Glomerular endothelial cell (primary cell): ENCODE data around the gene IRS1. TPM values are rescaled to one million over a fixed set of nuclear protein-coding genes. Genes with fewer than 3 reads are reported as not detected.
"Not testable (repeated sequence)": the region's sequence is repeated elsewhere in the genome, so short reads cannot be mapped to it uniquely, and the experiment has no call there.

Source experiments
- DNase-seq: peaks from one replicate; pipeline ENCODE4 v3.0.0-alpha.2; 2011; ENCODE audit warnings: low read depth, low spot score; ENCODE audit errors: extremely low read depth
- total RNA-seq: library from RNA; depleted of rRNA; stranded (reverse); fragments of >200 nt; gene quantifications from 2 replicates; pipeline ENCODE4 v1.2.3, GENCODE V29; 2015

IRS1 gene, protein sequence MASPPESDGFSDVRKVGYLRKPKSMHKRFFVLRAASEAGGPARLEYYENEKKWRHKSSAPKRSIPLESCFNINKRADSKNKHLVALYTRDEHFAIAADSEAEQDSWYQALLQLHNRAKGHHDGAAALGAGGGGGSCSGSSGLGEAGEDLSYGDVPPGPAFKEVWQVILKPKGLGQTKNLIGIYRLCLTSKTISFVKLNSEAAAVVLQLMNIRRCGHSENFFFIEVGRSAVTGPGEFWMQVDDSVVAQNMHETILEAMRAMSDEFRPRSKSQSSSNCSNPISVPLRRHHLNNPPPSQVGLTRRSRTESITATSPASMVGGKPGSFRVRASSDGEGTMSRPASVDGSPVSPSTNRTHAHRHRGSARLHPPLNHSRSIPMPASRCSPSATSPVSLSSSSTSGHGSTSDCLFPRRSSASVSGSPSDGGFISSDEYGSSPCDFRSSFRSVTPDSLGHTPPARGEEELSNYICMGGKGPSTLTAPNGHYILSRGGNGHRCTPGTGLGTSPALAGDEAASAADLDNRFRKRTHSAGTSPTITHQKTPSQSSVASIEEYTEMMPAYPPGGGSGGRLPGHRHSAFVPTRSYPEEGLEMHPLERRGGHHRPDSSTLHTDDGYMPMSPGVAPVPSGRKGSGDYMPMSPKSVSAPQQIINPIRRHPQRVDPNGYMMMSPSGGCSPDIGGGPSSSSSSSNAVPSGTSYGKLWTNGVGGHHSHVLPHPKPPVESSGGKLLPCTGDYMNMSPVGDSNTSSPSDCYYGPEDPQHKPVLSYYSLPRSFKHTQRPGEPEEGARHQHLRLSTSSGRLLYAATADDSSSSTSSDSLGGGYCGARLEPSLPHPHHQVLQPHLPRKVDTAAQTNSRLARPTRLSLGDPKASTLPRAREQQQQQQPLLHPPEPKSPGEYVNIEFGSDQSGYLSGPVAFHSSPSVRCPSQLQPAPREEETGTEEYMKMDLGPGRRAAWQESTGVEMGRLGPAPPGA (N-terminal part only)
- 4.0 and 4.1 TPM in 2 replicates for total RNA-seq

DNA sequence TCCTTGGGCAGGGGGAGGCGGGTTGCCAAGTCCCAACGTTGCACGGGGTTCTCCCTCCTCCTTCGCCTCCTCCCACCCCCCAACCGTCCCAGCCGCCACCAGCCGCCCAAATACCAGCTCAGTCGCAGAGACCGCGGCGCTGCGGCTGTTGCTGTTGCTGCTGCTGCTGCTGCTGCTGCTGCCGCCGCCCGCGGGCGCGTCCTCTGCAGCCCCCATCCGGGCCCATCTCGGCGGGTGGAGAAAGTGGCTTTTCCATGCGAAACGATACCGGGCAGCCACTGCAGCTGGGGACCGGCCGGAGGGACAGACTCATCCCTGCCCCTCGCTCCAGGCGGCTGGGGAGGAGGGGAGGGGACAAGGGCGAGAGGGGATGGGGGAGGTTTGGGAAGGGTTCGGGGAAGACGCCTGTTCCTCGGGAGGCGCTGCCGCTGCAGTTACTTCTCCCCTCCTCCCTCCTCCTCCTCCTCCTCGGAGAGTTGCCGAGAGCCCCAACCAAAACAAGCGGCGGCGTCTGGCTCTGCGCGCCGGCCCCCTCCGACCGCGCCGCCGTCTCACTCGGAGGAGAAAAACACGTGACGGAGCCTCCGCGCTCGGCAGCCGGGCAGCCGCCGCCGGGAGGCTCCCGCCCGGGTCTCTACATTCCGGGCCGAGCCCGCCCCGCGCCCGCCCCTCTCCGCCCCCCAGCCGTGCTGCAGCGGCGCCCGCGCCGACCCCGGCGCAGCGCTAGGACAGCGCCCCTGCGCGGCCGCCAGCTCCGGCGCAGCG lies at the start of gene IRS1:
IRS1 (minus strand) TSS at position 610 of the 765 bp plus-strand sequence. CDS start 1,082 bp downstream, outside the sequence.
- DNase-seq = no peak

DNA sequence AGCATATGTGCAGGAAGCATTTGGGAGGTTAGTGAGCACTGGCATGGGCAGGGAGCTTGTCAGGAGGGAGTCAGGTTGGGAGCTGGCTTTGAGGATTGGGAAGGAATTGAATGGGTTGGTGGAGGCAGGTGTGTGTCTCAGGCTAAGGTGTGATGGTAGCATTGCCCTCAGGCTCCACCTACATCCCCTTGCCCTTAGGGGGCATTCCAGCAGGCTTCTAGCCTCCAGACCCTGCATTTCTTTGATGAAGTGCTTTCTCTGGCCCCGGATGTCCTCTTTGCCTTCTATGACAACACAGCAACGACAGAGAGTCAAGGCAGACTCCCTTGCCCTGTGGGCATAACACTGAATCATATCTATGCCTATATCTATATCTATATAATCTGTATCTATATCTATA lies 49.7 kb upstream of the IRS1 start:
- DNase-seq = no peak

DNA sequence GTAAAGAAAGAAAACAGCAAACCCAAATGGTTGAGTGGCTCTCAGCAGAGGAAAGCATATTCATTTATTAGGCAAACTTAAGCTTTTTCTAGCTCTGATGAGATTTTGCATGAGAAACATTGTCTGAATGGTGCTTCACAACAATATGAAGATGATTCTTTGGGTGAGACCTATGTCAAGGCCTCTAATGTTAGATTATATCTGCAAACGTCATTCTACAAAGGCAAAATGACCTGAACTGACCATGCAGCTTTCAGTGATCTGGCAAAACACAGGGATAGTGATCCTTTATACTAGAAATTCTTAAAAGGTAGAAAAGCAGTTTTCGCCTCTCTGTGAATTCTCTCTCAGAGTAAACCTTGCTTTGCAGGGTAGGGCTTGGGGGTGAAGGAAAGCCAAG lies 47.9 kb upstream of the IRS1 start:
- no peak for DNase-seq

DNA sequence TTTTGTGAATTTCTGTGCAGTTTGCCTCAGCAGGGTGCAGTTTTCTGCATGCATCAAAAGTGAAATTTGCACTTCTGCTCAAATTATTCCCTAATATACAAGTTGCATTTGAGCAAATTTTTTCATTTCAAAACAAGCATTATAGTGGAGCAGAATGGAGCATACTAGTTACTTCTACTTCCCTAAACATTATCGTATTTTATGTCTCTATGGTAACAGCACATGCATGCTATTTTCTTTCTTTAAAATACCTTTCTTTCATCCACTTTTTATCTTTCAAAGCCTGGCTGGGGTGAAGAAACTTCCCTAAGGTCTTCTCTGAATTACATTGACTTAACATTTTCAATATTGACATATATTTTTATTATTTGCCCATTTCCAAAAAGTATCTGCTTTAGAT lies 47.5 kb upstream of the IRS1 start:
- DNase-seq = no peak

DNA sequence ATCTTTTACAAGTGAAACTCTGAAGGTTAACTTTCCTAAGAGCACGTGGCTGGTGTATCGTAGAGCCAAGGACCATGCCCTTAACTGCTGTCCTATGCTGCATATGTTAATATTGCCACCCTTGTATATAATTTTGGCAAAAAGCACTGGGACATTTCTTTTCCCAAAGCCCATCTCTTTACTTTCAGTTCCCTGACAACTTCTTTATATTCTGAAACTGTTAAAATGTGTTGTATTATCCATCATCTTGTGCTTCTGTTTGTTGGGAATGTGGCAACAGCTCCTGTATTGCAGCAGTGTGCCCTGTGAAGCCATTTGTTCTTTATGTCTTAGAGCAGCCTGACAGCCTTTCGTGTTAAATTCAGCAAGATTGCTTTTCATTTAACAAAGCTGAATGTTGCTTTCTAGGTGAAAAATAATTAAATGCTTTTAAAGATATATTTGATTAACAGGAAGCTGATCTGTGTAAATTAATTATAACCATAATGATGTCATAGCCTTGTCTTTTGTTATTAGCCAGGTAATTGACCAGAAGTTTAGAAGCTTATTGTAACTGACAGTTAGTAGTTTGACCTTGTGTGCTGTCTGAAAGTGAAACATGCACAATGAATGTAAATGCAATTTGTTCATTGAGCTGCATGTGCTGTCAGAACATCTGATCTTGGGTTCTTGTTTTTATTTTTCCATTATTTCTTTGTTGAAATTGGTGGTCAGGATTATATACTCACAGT lies 45.9 kb upstream of the IRS1 start:
- DNase-seq = no peak

DNA sequence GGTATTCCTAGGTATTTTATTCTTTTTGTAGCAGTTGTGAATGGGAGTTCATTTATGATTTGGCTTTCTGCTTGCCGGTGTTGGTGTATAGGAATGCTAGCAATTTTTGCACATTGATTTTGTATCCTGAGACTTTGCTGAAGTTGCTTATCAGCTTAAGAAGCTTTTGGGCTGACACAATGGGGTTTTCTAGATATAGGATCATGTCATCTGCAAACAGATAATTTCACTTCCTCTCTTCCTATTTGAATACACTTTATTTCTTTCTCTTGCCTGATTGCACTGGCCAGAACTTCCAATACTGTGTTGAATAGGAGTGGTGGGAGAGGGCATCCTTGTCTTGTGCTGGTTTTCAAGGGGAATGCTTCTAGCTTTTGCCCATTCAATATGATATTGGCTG lies 43.4 kb upstream of the IRS1 start:
- DNase-seq = not testable (repeated sequence)

DNA sequence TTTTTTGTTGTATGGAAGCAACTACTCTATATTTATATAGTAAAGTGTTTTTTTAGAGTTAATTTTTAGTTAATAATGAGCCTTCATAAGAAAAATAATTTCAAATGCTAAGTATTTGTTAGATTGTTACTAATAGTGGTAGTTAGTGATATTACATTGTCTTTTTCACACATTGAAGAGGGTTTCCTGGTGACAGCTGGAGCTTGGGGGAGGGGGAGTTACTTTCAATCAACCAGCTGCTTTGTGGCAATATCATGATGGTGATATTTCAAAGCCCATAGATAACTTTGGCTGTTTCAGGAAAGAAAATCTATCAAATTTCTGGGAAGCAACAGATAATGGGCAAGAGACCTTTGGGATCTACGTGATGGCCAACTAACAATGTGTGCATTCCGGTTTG lies 40.3 kb upstream of the IRS1 start:
- DNase-seq = no peak

DNA sequence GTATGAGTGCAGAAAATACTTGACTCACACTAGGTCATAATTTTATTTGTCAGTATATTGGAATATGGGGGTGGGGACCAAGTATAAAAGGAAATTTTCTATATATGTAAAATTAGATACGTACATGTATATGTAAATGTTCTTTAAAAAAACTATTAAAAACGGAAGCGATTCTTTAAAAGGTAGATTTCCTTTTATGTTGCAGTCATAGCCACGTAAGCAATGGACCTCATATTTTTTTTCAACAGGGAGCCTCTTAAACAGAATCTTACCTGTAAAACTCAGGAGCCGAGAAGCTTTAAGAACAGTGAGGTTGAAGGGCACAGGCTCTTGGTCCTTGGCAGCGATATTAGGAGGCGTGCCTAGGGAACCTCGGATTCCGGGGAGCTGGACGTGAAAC lies 39.5 kb upstream of the IRS1 start:
- no peak for DNase-seq

DNA sequence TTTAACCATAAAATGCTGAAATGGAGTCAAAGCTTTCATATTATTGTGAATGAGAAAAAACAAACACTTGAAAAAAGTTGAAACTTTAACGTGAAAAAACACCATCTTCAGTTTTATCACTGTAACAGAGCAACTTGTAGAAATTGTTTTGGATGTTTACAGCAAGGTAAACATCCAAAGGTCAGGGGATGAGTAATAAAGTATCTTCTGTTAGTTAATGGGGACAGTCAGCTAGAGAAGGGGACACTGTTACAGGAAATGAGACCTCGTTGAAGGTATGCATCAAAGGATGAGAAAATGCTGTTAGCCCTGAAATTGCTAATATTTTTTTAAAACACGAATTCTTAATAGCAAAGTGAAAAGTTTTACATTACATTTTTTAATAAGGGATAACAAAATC lies 39.1 kb upstream of the IRS1 start:
- no peak for DNase-seq

DNA sequence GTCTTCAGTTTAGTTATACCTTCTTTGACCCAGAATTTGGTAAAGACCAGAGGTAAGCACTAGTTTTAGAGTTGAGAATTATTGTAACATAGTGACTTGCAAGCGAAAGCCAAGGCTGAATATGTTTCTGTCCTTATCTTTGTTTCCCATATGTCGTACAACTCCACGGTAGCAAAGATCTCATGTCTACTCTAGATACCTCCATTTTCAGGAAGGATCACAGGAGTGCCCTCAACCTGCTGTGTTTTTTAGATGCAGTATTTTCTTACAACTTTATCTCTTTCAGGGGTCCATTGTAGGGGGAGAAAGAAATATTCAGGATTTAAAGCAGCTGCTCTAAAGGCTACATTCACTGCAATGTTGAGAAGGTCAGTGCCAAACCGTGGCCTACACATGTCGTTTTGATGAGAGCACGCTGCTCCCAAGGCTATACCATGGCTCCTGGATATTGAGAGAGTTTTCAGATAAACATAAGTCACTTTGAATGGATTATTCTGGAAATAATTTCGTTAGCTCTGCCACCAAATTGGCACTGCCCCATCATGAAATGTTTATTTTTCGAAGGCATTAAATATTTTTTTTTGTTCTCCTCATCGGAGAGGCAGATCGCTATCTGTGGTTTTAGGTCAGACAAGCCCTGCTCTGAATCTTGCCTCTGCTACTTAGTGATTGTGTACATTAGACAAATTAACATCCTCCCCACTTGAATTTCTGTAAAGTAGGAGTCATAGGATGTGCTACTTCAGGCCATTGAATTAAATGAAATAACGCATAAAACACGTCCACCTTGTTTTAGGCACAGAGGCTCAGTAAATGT lies 38.4 kb upstream of the IRS1 start:
- DNase-seq = no peak

DNA sequence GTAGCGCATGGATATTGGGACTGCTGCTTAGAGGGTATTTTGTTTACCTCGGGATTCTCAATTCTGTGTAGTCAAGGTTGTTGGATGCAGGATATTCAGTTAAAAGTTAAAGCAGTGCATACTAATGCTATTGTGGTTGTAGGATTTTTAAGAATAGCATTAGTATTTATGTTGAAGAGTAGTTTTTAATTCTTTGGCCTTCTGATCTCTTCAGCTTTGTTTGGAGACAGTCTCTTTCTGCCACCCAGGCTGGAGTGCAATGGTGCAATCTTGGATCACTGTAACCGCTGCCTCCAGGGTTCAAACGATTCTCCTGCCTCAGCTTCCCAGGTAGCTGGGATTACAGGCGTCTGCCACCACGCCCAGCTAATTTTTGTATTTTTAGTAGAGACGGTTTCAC lies 37.7 kb upstream of the IRS1 start:
- DNase-seq = no peak

DNA sequence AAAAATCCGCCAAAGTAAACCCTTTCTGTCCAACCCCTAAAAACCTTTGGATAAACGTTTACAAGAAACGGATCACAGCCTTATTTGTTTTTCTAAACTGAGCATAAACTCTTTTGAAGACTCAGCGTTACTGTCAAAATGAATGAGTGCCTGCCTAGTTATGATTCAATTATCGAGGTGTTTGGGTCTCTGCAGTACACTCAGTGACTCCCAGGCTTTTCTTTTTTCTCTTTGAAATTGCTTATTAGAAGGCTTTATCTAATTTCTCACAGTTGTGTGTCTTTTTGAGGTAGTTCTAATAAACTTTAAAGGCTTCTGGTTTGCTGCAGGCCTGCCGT lies 36.9 kb upstream of the IRS1 start:
- DNase-seq = no peak

DNA sequence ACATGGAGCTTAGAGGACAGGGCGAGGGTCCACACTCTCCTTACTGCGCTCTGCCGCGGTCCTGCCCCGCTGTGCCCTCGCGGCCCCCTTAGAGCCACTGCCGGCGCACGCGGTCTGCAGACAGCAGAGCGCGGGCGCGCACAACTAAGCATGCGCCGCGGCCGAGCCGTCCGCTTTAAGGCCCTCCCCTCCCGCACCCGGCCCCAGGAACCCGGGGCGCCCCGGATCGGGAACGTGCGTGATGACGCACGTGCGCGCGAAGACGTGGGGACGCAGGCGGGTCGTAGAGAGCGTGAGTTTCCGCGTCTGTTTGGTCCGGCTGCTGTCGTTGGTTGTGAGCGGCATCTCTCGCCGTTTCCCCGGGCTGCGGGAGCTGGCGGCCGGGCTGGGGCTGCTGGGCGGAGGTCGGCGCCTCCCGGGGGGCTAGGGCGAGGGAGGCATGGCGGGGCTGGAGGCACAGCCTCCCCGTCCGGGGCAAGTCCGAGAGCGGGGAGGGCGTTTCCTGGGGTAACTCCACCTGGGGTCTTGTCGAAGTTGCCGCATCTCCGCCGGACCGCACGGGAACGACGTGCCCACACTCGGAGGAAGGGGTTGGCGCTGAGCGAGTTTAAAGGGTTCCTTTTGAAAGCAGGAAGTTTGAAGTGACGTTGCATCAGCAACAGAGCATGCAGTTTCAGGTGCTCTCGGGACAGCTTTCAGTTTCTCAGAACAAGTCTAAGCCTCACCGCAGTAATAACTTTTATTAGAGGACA lies 36.4 kb upstream of the IRS1 start, which contains the start of gene RHBDD1:
RHBDD1 (plus strand) TSS at position 259 of the 752 bp plus-strand sequence. CDS start 28,640 bp downstream, outside the sequence.
- DNase-seq = peak; percentile 44

DNA sequence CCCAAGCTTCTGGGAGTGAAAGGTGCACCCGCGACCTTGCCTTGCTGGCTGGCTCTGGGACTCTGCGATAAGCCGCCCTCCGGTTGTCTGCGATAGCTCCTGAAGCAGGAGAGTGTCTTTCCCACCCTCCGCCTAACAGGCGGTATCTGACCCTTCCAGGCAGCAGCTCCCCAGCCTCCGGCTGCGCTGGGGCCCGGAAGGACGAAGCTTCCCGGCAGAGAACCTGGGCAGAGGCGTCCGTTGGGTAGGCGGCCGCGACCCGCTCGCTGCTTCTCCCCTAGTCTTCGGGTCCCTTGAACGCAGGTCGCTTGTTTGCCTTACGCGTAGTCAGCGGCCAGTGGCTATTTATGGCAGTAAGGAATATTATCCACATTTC lies 35.8 kb upstream of the IRS1 start:
- no peak for DNase-seq

DNA sequence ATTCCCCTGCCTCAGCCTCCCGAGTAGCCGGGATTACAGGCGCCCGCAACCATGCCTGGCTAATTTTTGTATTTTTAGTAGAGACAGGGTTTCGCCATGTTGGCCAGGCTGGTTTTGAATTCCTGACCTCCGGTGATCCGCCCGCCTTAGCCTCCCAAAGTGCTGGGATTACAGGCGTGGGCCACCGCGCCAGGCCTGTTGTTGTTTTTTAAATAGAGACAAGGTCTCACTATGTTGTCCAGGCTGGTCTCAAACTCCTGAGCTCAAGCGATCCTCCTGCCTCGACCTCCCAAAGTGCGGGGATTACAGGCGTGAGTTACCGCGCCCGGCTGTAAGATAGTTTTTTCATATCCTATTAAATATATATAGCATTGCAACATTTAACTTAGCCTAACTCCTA lies 35.3 kb upstream of the IRS1 start:
- not testable (repeated sequence) for DNase-seq

DNA sequence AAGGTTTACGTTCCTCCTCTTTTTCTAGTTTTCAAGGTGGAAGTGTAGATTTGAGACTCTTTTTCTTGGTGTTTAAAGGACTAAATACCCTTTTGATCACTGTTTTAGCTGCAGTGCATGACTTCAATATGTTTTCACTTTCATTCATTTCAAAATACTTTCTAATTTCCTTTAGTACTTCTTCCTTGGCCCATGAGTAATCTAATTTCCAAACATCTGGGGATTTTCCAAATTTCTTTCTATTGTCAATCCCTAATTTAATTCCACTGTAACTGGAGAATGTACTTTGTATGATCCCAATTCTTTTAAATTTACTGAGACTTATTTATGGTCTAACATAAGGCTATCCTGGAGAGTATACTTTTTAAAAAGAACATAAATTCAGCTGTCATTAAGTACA lies 32.4 kb upstream of the IRS1 start:
- no peak for DNase-seq

DNA sequence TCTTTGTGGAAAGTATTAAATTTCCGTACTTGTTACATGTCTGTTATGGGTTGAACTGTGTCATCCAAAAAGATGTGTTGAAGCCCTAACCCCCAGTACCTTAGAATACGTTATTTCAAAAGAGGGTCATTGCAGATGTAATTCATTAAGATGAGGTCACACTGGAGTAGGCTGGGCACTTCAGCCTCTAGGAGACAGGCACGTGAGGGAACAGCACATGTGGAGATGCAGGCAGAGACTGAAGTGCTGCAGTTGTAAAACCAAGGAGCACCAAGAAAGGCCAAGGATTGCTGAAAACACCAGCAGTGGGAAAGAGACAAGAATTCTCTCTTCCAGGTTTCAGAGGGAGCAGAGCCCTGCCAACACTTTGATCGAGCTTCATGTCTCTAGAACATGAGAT lies 31.6 kb upstream of the IRS1 start:
- DNase-seq = no peak

DNA sequence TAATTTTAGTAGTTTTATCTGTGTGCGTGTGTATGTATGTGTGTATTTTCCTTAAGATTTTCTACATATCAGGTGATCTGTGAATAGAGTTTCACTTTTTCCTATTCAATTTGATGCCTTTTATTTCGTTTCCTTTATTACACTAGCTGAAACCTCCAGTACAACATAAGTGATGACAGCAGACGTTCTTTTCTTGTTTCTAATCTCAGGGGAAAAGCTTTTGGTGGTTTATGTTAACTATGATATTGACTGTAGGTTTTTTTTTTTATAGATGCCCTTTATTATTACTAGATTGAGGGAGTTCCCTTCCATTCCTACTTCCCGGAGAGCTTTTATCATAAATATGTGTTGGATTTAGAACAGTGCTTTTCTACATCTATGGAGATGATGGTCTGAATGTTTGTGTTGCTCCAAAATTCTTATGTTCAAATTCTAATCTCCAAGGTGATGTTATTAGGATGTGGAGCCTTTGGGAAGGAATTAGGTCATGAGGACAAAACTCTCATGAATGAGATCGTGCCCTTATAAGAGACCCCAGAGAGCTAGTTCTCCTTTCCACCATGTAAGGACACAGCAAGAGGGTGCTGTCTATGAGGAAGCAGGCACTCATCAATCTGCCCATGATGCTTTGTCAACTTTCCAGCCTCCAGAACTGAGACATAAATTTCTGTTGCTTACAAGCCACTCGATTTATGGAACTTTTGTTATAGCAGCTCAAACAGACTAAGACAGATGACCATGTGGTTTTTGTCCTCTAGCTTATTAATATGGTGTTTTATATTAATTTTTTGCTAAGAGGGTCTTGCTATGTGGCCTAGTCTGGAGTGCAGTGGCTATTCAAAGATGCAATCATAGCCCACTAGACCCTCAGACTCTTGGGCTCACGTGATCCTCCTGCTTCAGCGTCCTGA lies 30.4 kb upstream of the IRS1 start:
- no peak for DNase-seq
